ENCODE data around the gene ADARB1. TPM values are rescaled to one million over a fixed set of nuclear protein-coding genes. Genes with fewer than 3 reads are reported as not detected.

Gene ADARB1
- total RNA-seq, 1 experiment from 2014 or later: 14.1 TPM

- peak; percentile 8; the same call in 1 of the 2 replicates for ATAC-seq
- no peaks in the 10 kb centered on the region for H3K27me3 ChIP-seq (ENCODE audit: low read length)
- intact Hi-C loops (cut with micrococcal nuclease): no loop called here
- no peak for DNase-seq
- peaks cover 20% of the 10 kb centered on the region for H3K4me1 ChIP-seq (ENCODE audit: insufficient read depth, low read length)
- CTCF ChIA-PET: interaction anchor here (0.6 to 1.5 kb wide), 3 partner anchors 15 to 109 kb away, joined by 3 to 5 read pairs (median 3); no protein-coding TSS in a partner anchor
- H3K36me3 ChIP-seq (ENCODE audit: low read depth, low read length): no peaks in the 10 kb centered on the region
- TF ChIP-seq EZH2 (IDR thresholded peaks at IDR 0.05; ENCODE audit: low read length, unreplicated experiment) (no peak), EZH2phosphoT487 (IDR thresholded peaks at IDR 0.05; ENCODE audit: borderline replicate concordance, low read length) (no peak)
- TF ChIP-seq, protein P1, sequence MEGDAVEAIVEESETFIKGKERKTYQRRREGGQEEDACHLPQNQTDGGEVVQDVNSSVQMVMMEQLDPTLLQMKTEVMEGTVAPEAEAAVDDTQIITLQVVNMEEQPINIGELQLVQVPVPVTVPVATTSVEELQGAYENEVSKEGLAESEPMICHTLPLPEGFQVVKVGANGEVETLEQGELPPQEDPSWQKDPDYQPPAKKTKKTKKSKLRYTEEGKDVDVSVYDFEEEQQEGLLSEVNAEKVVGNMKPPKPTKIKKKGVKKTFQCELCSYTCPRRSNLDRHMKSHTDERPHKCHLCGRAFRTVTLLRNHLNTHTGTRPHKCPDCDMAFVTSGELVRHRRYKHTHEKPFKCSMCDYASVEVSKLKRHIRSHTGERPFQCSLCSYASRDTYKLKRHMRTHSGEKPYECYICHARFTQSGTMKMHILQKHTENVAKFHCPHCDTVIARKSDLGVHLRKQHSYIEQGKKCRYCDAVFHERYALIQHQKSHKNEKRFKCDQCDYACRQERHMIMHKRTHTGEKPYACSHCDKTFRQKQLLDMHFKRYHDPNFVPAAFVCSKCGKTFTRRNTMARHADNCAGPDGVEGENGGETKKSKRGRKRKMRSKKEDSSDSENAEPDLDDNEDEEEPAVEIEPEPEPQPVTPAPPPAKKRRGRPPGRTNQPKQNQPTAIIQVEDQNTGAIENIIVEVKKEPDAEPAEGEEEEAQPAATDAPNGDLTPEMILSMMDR (conservative IDR thresholded peaks at IDR 0.05; ENCODE audit: low read depth, low read length): no peak
- no peak overlapping the region for H3K27ac ChIP-seq (ENCODE audit: low read length)
- H2AFZ ChIP-seq (ENCODE audit: low read length): peak overlapping the region; percentile 51
- peak overlapping the region; percentile 44; the same call in 1 of the 2 replicates for H3K4me3 ChIP-seq (ENCODE audit: low read length)
- H3K79me2 ChIP-seq (ENCODE audit: low read length): no peaks in the 10 kb centered on the region
- BruUV-seq (replicated peaks): no TSS peak
- POLR2A ChIA-PET (ENCODE audit: unreplicated experiment): no interaction called here
- H3K9me3 ChIP-seq (ENCODE audit: low read length): peaks cover under 1% of the 10 kb centered on the region; the same call in 1 of the 2 replicates
- no peak overlapping the region for H3K9ac ChIP-seq (ENCODE audit: low read length)
- H3K4me2 ChIP-seq (ENCODE audit: low read length): peak overlapping the region; percentile 50
- no peaks in the 10 kb centered on the region for H3K9me2 ChIP-seq (replicated peaks; ENCODE audit: low read length)
- H3F3A ChIP-seq (ENCODE audit: low read length, unreplicated experiment): no peaks in the 10 kb centered on the region
- H4K20me1 ChIP-seq (ENCODE audit: low read length): no peaks in the 10 kb centered on the region
Measured at GRCh38 chr21:45248893-45249381, 174.6 kb downstream of the ADARB1 start.

GRCh38 chr21:45249626-45250025, 175.2 kb downstream of the ADARB1 start:
- H3K27me3 ChIP-seq (ENCODE audit: low read length): 0 out of 2 replicates have a peak, but pooled peaks cover 4% of the 10 kb centered on the region

GRCh38 chr21:45250272-45250671, 175.9 kb downstream of the ADARB1 start:
- no TSS peak for BruUV-seq (replicated peaks)
- intact Hi-C loops (cut with micrococcal nuclease): no loop called here
- POLR2A ChIA-PET (ENCODE audit: unreplicated experiment): no interaction called here
- H3K9ac ChIP-seq (ENCODE audit: low read length): no peak overlapping the region
- peaks cover 25% of the 10 kb centered on the region for H3K4me1 ChIP-seq (ENCODE audit: insufficient read depth, low read length)
- no peak overlapping the region for H2AFZ ChIP-seq (ENCODE audit: low read length)
- TF ChIP-seq, protein P1 (conservative IDR thresholded peaks at IDR 0.05; ENCODE audit: low read depth, low read length): no peak
- TF ChIP-seq EZH2 (IDR thresholded peaks at IDR 0.05; ENCODE audit: low read length, unreplicated experiment) (no peak), EZH2phosphoT487 (IDR thresholded peaks at IDR 0.05; ENCODE audit: borderline replicate concordance, low read length) (no peak)
- H4K20me1 ChIP-seq (ENCODE audit: low read length): no peaks in the 10 kb centered on the region
- 0 out of 2 replicates have a peak, but pooled peaks cover 8% of the 10 kb centered on the region for H3K27me3 ChIP-seq (ENCODE audit: low read length)
- H3K9me3 ChIP-seq (ENCODE audit: low read length): no peaks in the 10 kb centered on the region
- CTCF ChIA-PET: no interaction called here
- no peak overlapping the region for H3K4me3 ChIP-seq (ENCODE audit: low read length)
- no peaks in the 10 kb centered on the region for H3K79me2 ChIP-seq (ENCODE audit: low read length)
- no peaks in the 10 kb centered on the region for H3F3A ChIP-seq (ENCODE audit: low read length, unreplicated experiment)
- no peak for ATAC-seq
- no peak overlapping the region for H3K27ac ChIP-seq (ENCODE audit: low read length)
- no peak for DNase-seq
- H3K9me2 ChIP-seq (replicated peaks; ENCODE audit: low read length): no peaks in the 10 kb centered on the region
- H3K36me3 ChIP-seq (ENCODE audit: low read depth, low read length): no peaks in the 10 kb centered on the region
- H3K4me2 ChIP-seq (ENCODE audit: low read length): no peak overlapping the region

More at GRCh38 chr21:45249626-45250025, 175.2 kb downstream of the ADARB1 start:
- Histone ChIP-seq H3K9me2 (replicated peaks; ENCODE audit: low read length) (no peaks in the 10 kb centered on the region), H3F3A (ENCODE audit: low read length, unreplicated experiment) (no peaks in the 10 kb centered on the region), H3K79me2 (ENCODE audit: low read length) (no peaks in the 10 kb centered on the region), H3K4me2 (ENCODE audit: low read length) (no peak overlapping the region), H2AFZ (ENCODE audit: low read length) (no peak overlapping the region), H3K27ac (ENCODE audit: low read length) (no peak overlapping the region), H3K4me3 (ENCODE audit: low read length) (no peak overlapping the region), H4K20me1 (ENCODE audit: low read length) (no peaks in the 10 kb centered on the region), H3K36me3 (ENCODE audit: low read depth, low read length) (no peaks in the 10 kb centered on the region), H3K4me1 (ENCODE audit: insufficient read depth, low read length) (peaks cover 20% of the 10 kb centered on the region), H3K9me3 (ENCODE audit: low read length) (no peaks in the 10 kb centered on the region), H3K9ac (ENCODE audit: low read length) (no peak overlapping the region)
- TF ChIP-seq EZH2phosphoT487 (IDR thresholded peaks at IDR 0.05; ENCODE audit: borderline replicate concordance, low read length) (no peak), EZH2 (IDR thresholded peaks at IDR 0.05; ENCODE audit: low read length, unreplicated experiment) (no peak)
- TF ChIP-seq, protein P1 (conservative IDR thresholded peaks at IDR 0.05; ENCODE audit: low read depth, low read length): no peak
- DNase-seq (no peak), ATAC-seq (no peak)
- intact Hi-C loops (cut with micrococcal nuclease): no loop called here
- no TSS peak for BruUV-seq (replicated peaks)
- POLR2A ChIA-PET (ENCODE audit: unreplicated experiment): no interaction called here
- CTCF ChIA-PET: no interaction called here

All from PC-3 (cell line).